Vagina (tissue), 2 donors: ENCODE data around the gene UBE3A. TPM values are rescaled to one million over a fixed set of nuclear protein-coding genes. Genes with fewer than 3 reads are reported as not detected.
"Not testable (repeated sequence)": the region's sequence is repeated elsewhere in the genome, so short reads cannot be mapped to it uniquely, and the experiment has no call there.

Experiments used
- DNase-seq, 2 donors: peaks; one replicate each; pipeline ENCODE4 v3.0.0-alpha.2; 2017; ENCODE audit errors: extremely low spot score in 2 of 2
- H3K27ac ChIP-seq: fragments of 200-600 bp; sonication (generic); one replicate; pipeline ENCODE4 v1.5.1; 2019
- H3K27me3 ChIP-seq: fragments of 200-600 bp; sonication (generic); one replicate; pipeline ENCODE4 v1.5.1; 2019
- H3K36me3 ChIP-seq, 2 donors: fragments of 200-600 bp; sonication (generic); one replicate each; pipeline ENCODE4 v1.5.1; 2017 to 2019
- H3K4me1 ChIP-seq: fragments of 200-600 bp; sonication (generic); one replicate; pipeline ENCODE4 v1.5.1; 2019
- H3K4me3 ChIP-seq, 2 donors: fragments of 200-600 bp; sonication (generic); 1 replicate in 1 of 2; 2 replicates in 1 of 2; pipeline ENCODE4 v1.5.1; 2016 to 2019
- H3K9me3 ChIP-seq: fragments of 200-600 bp; sonication (generic); one replicate; pipeline ENCODE4 v1.5.1; 2019
- CTCF ChIP-seq, 3 experiments: fragments of 450-650 bp in 2 of 3; fragments of 200-600 bp in 1 of 3; sonication (generic) in 1 of 3; IDR thresholded peaks; one replicate each; pipeline ENCODE4 v1.5.1; 2017 to 2019; ENCODE audit warnings: antibody characterized with exemption in 3 of 3, mild to moderate bottlenecking in 2 of 3, moderate library complexity in 2 of 3
- POLR2A ChIP-seq, 2 donors: fragments of 450-650 bp; IDR thresholded peaks; one replicate each; pipeline ENCODE4 v1.6.1; 2017; ENCODE audit warnings: antibody characterized with exemption in 2 of 2, mild to moderate bottlenecking in 2 of 2, moderate library complexity in 2 of 2
- POLR2AphosphoS5 ChIP-seq, 2 donors: sonication (generic); formaldehyde crosslinking; IDR thresholded peaks; one replicate each; pipeline ENCODE4 v1.9.0; 2017; ENCODE audit warnings: antibody characterized with exemption in 2 of 2, mild to moderate bottlenecking in 2 of 2, low read depth in 1 of 2; ENCODE audit not compliant: insufficient read depth in 1 of 2
- intact Hi-C: fragments of 100-400 bp; cut with DNase I; formaldehyde crosslinking; loops from one replicate; pipeline ENCODE4 v1.15.1; 2023
- total RNA-seq: library from RNA; depleted of rRNA; stranded (reverse); fragments of >200 nt; gene quantifications from one replicate; pipeline ENCODE4 v1.2.3, GENCODE V29; 2016

UBE3A gene
- total RNA-seq, 1 donor from 2014 or later = 71.9 TPM

- Histone ChIP-seq H3K9me3 (no peaks in the 10 kb centered on the region), H3K4me1 (no peaks in the 10 kb centered on the region), H3K27ac (no peak overlapping the region), H3K4me3 (no peak overlapping the region), H3K27me3 (no peaks in the 10 kb centered on the region), H3K36me3 (no peaks in the 10 kb centered on the region)
- TF ChIP-seq CTCF (IDR thresholded peaks at IDR 0.05) (no peak), POLR2AphosphoS5 (IDR thresholded peaks at IDR 0.05; ENCODE audit: insufficient read depth in 1 of 2, low read depth in 1 of 2) (no peak), POLR2A (IDR thresholded peaks at IDR 0.05) (no peak)
- DNase-seq = no peak
- intact Hi-C loops = no loop called here
Measured at GRCh38 chr15:25465835-25466234, 27.0 kb upstream of the UBE3A start.

- DNase-seq = no peak
- Histone ChIP-seq H3K27ac (no peak overlapping the region), H3K9me3 (no peaks in the 10 kb centered on the region), H3K4me1 (no peaks in the 10 kb centered on the region), H3K4me3 (no peak overlapping the region), H3K36me3 (no peaks in the 10 kb centered on the region), H3K27me3 (no peaks in the 10 kb centered on the region)
- TF ChIP-seq POLR2A (IDR thresholded peaks at IDR 0.05) (no peak), CTCF (IDR thresholded peaks at IDR 0.05) (no peak), POLR2AphosphoS5 (IDR thresholded peaks at IDR 0.05; ENCODE audit: insufficient read depth in 1 of 2, low read depth in 1 of 2) (no peak)
- intact Hi-C loops = no loop called here
Measured at GRCh38 chr15:25464784-25465183, 26.0 kb upstream of the UBE3A start.

GRCh38 chr15:25464383-25464782, 25.6 kb upstream of the UBE3A start:
- Histone ChIP-seq H3K36me3 (no peaks in the 10 kb centered on the region), H3K27ac (no peak overlapping the region), H3K4me3 (no peak overlapping the region), H3K27me3 (no peaks in the 10 kb centered on the region), H3K4me1 (no peaks in the 10 kb centered on the region), H3K9me3 (no peaks in the 10 kb centered on the region)
- DNase-seq = no peak
- intact Hi-C loops = no loop called here
- TF ChIP-seq POLR2A (IDR thresholded peaks at IDR 0.05) = no peak
- TF ChIP-seq CTCF (IDR thresholded peaks at IDR 0.05) = no peak
- no peak for TF ChIP-seq POLR2AphosphoS5 (IDR thresholded peaks at IDR 0.05; ENCODE audit: insufficient read depth in 1 of 2, low read depth in 1 of 2)

GRCh38 chr15:25456196-25456595, 17.4 kb upstream of the UBE3A start:
- DNase-seq = no peak
- Histone ChIP-seq H3K9me3 (no peaks in the 10 kb centered on the region), H3K27ac (no peak overlapping the region), H3K36me3 (no peaks in the 10 kb centered on the region), H3K4me3 (no peak overlapping the region), H3K27me3 (no peaks in the 10 kb centered on the region), H3K4me1 (no peaks in the 10 kb centered on the region)
- no peak for TF ChIP-seq POLR2A (IDR thresholded peaks at IDR 0.05)
- intact Hi-C loops = no loop called here

- intact Hi-C loops = no loop called here
- TF ChIP-seq CTCF (IDR thresholded peaks at IDR 0.05) = no peak
- no peak for TF ChIP-seq POLR2AphosphoS5 (IDR thresholded peaks at IDR 0.05; ENCODE audit: insufficient read depth in 1 of 2, low read depth in 1 of 2)
- TF ChIP-seq POLR2A (IDR thresholded peaks at IDR 0.05) = no peak
- DNase-seq = no peak
Measured at GRCh38 chr15:25455226-25455625, 16.4 kb upstream of the UBE3A start.

GRCh38 chr15:25454771-25455170, 15.9 kb upstream of the UBE3A start:
- DNase-seq = no peak
- H3K27me3 ChIP-seq = no peaks in the 10 kb centered on the region
- intact Hi-C loops = no loop called here
- no peaks in the 10 kb centered on the region for H3K36me3 ChIP-seq
- no peak overlapping the region for H3K27ac ChIP-seq
- no peak for TF ChIP-seq POLR2A (IDR thresholded peaks at IDR 0.05)
- TF ChIP-seq POLR2AphosphoS5 (IDR thresholded peaks at IDR 0.05; ENCODE audit: insufficient read depth in 1 of 2, low read depth in 1 of 2) = no peak
- no peak for TF ChIP-seq CTCF (IDR thresholded peaks at IDR 0.05)
- H3K9me3 ChIP-seq = no peaks in the 10 kb centered on the region
- H3K4me3 ChIP-seq = no peak overlapping the region
- no peaks in the 10 kb centered on the region for H3K4me1 ChIP-seq

More at GRCh38 chr15:25455226-25455625, 16.4 kb upstream of the UBE3A start:
- H3K27ac ChIP-seq = no peak overlapping the region
- no peaks in the 10 kb centered on the region for H3K27me3 ChIP-seq
- no peaks in the 10 kb centered on the region for H3K36me3 ChIP-seq
- no peaks in the 10 kb centered on the region for H3K4me1 ChIP-seq
- no peak overlapping the region for H3K4me3 ChIP-seq
- no peaks in the 10 kb centered on the region for H3K9me3 ChIP-seq

GRCh38 chr15:25453246-25453645, 14.4 kb upstream of the UBE3A start:
- H3K9me3 ChIP-seq, DNase-seq, H3K27me3 ChIP-seq, intact Hi-C loops, H3K27ac ChIP-seq, H3K4me1 ChIP-seq, H3K36me3 ChIP-seq, H3K4me3 ChIP-seq: not testable (repeated sequence)
